ENCODE data around the gene F8A1.
"Not testable (repeated sequence)": the region's sequence is repeated elsewhere in the genome, so short reads cannot be mapped to it uniquely, and the experiment has no call there.

DNA sequence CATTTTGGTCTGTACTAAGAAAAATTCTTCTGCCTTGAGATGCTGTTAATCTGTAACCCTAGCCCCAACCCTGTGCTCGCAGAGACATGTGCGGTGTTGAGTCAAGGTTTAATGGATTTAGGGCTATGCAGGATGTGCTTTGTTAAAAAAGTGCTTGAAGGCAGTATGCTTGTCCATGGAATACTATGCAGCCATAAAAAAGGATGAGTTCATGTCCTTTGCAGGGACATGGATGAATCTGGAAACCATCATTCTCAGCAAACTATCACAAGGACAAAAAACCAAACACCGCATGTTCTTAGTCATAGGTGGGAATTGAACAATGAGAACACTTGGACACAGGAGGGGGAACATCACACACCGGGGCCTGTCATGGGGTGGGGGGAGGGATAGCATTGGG lies 23.9 kb downstream of the F8A1 start:
- TF ChIP-seq POLR2A (IDR thresholded peaks at IDR 0.05): not testable (repeated sequence)
- TF ChIP-seq, protein P1, sequence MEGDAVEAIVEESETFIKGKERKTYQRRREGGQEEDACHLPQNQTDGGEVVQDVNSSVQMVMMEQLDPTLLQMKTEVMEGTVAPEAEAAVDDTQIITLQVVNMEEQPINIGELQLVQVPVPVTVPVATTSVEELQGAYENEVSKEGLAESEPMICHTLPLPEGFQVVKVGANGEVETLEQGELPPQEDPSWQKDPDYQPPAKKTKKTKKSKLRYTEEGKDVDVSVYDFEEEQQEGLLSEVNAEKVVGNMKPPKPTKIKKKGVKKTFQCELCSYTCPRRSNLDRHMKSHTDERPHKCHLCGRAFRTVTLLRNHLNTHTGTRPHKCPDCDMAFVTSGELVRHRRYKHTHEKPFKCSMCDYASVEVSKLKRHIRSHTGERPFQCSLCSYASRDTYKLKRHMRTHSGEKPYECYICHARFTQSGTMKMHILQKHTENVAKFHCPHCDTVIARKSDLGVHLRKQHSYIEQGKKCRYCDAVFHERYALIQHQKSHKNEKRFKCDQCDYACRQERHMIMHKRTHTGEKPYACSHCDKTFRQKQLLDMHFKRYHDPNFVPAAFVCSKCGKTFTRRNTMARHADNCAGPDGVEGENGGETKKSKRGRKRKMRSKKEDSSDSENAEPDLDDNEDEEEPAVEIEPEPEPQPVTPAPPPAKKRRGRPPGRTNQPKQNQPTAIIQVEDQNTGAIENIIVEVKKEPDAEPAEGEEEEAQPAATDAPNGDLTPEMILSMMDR (IDR thresholded peaks at IDR 0.05): not testable (repeated sequence)
